Measurements from ENCODE around the gene VWA3A. TPM values are rescaled to one million over a fixed set of nuclear protein-coding genes. Genes with fewer than 3 reads are reported as not detected.

VWA3A gene
- total and polyA plus RNA-seq, 2 of the 8 experiments (the other 6 are each of a cell fraction or from before 2014, with no cell fraction given): 0.05 TPM; not detected in 1

- Histone ChIP-seq H3K36me3 (ENCODE audit: control insufficient read depth in 2 of 4, insufficient read depth in 4 of 4, low read length in 3 of 4) (no peaks in the 10 kb centered on the region), H2BK15ac (ENCODE audit: low read length) (no peak overlapping the region), H2BK20ac (ENCODE audit: low read length) (no peak overlapping the region), H2BK12ac (ENCODE audit: low read depth, low read length) (no peak overlapping the region), H3K4me2 (ENCODE audit: insufficient read depth in 1 of 2, low read depth in 2 of 2, low read length in 2 of 2) (no peak overlapping the region), H3K9ac (replicated peaks in 1 of 4; ENCODE audit: extremely low read depth in 1 of 4, low read depth in 3 of 4, low read length in 3 of 4) (no peak overlapping the region), H3K27me3 (replicated peaks in 1 of 4; ENCODE audit: control insufficient read depth in 3 of 4, extremely low read depth in 1 of 4, insufficient read depth in 3 of 4, low read length in 3 of 4) (no peaks in the 10 kb centered on the region), H3K18ac (ENCODE audit: extremely low read depth, low read length) (no peak overlapping the region), H3K4me3 (ENCODE audit: extremely low read depth in 1 of 4, insufficient read depth in 2 of 4, low read depth in 3 of 4, low read length in 4 of 4) (no peak overlapping the region), H4K8ac (ENCODE audit: extremely low read depth, insufficient read depth, low read length) (no peak overlapping the region), H3K9me3 (ENCODE audit: insufficient read depth in 2 of 2, low read depth in 1 of 2, low read length in 1 of 2) (no peaks in the 10 kb centered on the region), H2AFZ (ENCODE audit: low read length) (no peak overlapping the region), H3K4me1 (replicated peaks in 1 of 4; ENCODE audit: control insufficient read depth in 3 of 4, insufficient read depth in 4 of 4, low read length in 3 of 4) (0 out of 7 replicates have a peak, but pooled peaks cover 0 to 2% (median 0%) of the 10 kb centered on the region in 4 experiments), H4K5ac (ENCODE audit: insufficient read length, low read depth, low read length) (no peak overlapping the region), H2BK120ac (replicated peaks; ENCODE audit: low read depth, low read length) (no peak overlapping the region), H3K56ac (replicated peaks; ENCODE audit: insufficient read length, low read depth, low read length) (no peak overlapping the region), H3K23me2 (ENCODE audit: low read depth, low read length) (no peaks in the 10 kb centered on the region), H3K79me1 (ENCODE audit: low read depth, low read length) (no peaks in the 10 kb centered on the region), H3K79me2 (ENCODE audit: control insufficient read depth in 1 of 2, insufficient read depth in 2 of 2, low read length in 2 of 2) (no peaks in the 10 kb centered on the region), H3K14ac (ENCODE audit: insufficient read length) (no peak overlapping the region), H4K91ac (replicated peaks; ENCODE audit: insufficient read length, low read length) (no peak overlapping the region), H2AK5ac (ENCODE audit: low read depth, low read length) (no peak overlapping the region), H3K27ac (ENCODE audit: low read depth, low read length) (no peak overlapping the region), H4K20me1 (replicated peaks in 1 of 2; ENCODE audit: control insufficient read depth in 1 of 2, insufficient read depth in 2 of 2, low read length in 2 of 2) (no peaks in the 10 kb centered on the region), H2BK5ac (ENCODE audit: low read depth, low read length) (no peak overlapping the region), H3K4ac (replicated peaks; ENCODE audit: insufficient read length, low read depth, low read length) (no peak overlapping the region), H3K23ac (ENCODE audit: insufficient read length) (no peak overlapping the region)
- no peak for TF ChIP-seq RFX5 (IDR thresholded peaks at IDR 0.05; ENCODE audit: borderline replicate concordance, low read depth, low read length)
- no peak for TF ChIP-seq ASH2L (IDR thresholded peaks at IDR 0.05; ENCODE audit: low read length)
- no peak for DNase-seq (ENCODE audit: low read depth in 1 of 2, low spot score in 2 of 2)
- POLR2A ChIA-PET (ENCODE audit: partially characterized antibody): interaction anchor here (0.7 kb wide), 1 partner anchor 178 kb away, joined by 3 read pairs; no protein-coding TSS in a partner anchor
- FAIRE-seq: no peak
- CTCF ChIA-PET (ENCODE audit: partially characterized antibody): interaction anchor here (0.9 to 8.0 kb wide), 10 partner anchors 8 to 183 kb away, joined by 3 to 127 read pairs (median 5); partner anchors contain the start of gene PDZD9
- 79% methylated on average over 5 of the region's 5 CpGs; no CpG with 5 or more reads in 1 of the 2 experiments for WGBS, 2 experiments (ENCODE audit: extremely low coverage in 1 of 2, insufficient coverage in 1 of 2, insufficient read length in 1 of 2, insufficient replicate concordance in 2 of 2, low coverage in 1 of 2, low lambda C conversion rate in 2 of 2, missing lambda C conversion rate in 1 of 2)
Measured at GRCh38 chr16:22183335-22183734, 91.0 kb downstream of the VWA3A start.

Data from H1 (cell line).